GM18517 (cell line): ENCODE measurements around the gene ADCYAP1R1.

ENCODE experiments used
- ATAC-seq: cut with Tn5 transposase; IDR thresholded peaks from one replicate; pipeline ENCODE4 v1.9.1; 2021; ENCODE audit warnings: mild to moderate bottlenecking, moderate library complexity; ENCODE audit not compliant: unreplicated experiment

ADCYAP1R1 gene

DNA sequence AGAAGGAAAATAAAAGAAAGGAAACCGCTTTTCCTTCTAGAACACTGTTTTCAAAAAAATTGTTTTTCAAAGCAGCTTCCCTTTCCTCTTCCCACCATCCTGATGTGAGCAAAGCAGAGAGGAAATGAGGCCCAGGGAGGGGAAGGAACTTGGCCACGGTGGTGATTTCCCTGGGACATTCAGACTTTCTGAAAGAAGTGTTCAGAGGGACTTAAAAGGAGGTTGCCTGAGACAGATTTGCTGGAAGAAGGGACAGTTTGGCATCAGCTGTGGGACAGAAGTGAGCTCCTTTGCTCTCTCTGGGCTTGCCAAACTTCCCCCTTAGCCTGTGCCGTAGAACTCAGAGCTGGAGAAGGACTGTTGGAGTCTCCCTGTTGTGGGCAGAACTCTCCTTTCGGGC is 30.3 kb downstream of the ADCYAP1R1 start:
- ATAC-seq = no peak

DNA sequence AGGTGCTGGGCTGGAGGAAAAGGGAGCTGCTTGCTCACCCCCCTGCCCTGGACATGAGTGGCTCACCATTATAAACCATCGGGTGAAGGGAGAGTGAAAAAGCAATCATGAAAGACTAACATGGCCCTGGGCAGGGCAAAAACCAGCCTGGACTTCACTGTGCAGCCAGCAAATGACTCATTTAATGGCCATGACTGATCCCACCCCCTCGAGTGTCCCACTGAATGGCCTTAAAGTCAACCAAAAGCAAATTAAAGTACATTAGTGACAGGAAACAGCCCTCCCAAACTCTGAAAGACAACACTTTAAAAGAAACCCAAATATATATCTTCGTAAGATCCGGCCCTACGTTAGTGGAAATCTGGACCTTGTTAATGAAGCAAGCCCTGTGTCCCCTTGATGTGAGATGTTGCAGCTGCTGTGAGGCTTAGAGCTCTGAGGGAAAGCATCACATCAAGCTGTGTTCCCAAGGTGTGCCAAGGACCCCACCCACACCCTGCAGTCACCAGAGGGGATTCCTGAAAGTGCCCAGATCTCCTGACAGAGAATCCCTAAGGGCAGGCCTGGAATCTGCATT is 31.2 kb downstream of the ADCYAP1R1 start:
- ATAC-seq = no peak

DNA sequence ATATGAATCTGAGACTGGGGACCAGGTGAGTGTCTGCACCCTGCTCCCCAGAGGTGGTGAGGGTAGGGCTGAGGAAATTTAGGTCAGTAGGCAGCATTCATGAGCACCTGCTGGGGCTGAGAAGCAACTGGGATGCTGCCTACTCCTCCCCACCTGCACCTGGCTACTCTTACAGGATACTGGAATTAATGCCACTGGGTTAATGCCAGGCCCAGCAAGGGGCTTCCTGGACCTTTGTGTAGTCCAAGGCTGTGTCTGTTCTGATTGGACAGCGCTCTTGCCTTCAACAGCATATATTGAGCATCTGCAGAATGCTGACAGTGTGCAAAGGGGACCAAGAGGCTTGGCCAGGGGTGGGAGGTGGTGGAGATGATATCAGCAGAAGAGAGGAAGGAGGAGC is 32.1 kb downstream of the ADCYAP1R1 start:
- ATAC-seq = no peak

DNA sequence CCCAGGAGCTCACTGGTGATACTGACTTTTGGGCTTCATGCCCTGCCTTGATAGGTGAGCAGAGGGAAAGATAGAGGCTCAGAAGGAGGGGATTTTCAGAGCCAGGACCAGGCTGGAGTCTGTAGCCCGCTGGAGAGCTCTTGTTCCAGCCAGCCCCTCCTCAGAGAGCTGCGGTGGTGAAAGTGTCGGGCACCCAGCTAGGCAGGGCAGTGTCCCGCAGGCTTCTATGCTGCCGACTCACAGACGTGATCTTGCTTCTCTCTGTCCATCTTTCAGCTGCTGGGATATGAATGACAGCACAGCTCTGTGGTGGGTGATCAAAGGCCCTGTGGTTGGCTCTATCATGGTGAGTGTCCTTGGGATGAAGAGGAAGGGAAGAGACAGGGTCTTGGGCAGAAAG is 35.2 kb downstream of the ADCYAP1R1 start:
- no peak for ATAC-seq

GRCh38 chr7:31091924-31092434 is 39.9 kb downstream of the ADCYAP1R1 start:
- no peak for ATAC-seq

GRCh38 chr7:31092606-31093005 is 40.5 kb downstream of the ADCYAP1R1 start:
- ATAC-seq = no peak

- ATAC-seq = no peak
Observed at GRCh38 chr7:31093282-31093681, 41.2 kb downstream of the ADCYAP1R1 start.

DNA sequence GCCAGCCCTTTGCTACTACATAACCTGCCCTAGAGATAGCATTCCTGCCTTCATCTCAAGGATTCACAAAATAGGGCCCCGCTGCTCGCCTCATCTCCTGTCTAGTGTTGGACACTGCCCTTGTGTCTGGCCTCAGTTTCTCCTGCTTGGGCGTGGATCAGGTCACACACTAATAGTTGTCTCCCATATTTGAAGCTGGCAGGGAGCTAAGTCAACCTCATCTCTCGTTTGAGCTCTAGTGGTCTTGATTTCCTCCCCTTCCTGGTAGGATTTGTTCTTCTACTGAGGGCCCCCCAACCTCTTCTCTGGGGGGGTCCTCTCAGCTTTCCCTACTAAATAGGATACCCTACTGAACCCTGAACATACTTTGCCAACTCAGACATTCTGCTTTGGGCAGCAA is 42.2 kb downstream of the ADCYAP1R1 start:
- no peak for ATAC-seq

- ATAC-seq = no peak
Observed at GRCh38 chr7:31095286-31096197, 43.4 kb downstream of the ADCYAP1R1 start.

DNA sequence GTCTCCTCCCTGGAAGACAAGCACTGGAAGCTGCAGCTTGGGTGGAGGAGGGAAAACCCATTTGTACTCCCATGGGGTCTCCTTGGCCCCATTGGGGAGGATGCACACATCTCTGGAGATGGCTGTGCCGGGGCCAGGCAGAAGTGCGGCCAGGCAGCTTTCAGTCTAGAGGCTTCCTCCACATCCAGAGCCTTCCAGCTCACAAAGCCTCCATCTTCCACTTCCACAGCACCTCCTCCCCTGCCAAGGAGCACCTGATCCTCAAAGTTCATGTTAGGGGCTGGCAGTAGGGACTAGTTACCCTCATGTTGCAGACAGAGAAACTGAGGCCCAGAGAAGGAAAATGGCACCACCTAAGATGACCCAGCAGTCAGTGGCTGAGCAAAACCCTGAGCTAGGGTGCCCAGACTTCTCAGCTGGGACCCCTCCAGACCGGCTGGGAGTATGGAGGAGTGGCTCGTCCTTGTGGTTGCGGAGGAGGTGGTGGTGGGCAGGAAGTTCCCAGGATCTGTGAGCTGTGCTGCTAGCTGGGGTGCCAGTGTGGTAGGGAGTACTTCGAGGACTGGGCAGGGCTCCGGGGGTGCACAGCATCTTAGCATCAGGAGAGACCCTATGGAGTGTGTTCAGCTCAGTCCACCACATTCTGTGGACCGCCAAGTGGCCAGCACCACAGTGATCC is 44.2 kb downstream of the ADCYAP1R1 start:
- ATAC-seq = no peak

- ATAC-seq = no peak
Observed at GRCh38 chr7:31096877-31097258, 44.8 kb downstream of the ADCYAP1R1 start.

DNA sequence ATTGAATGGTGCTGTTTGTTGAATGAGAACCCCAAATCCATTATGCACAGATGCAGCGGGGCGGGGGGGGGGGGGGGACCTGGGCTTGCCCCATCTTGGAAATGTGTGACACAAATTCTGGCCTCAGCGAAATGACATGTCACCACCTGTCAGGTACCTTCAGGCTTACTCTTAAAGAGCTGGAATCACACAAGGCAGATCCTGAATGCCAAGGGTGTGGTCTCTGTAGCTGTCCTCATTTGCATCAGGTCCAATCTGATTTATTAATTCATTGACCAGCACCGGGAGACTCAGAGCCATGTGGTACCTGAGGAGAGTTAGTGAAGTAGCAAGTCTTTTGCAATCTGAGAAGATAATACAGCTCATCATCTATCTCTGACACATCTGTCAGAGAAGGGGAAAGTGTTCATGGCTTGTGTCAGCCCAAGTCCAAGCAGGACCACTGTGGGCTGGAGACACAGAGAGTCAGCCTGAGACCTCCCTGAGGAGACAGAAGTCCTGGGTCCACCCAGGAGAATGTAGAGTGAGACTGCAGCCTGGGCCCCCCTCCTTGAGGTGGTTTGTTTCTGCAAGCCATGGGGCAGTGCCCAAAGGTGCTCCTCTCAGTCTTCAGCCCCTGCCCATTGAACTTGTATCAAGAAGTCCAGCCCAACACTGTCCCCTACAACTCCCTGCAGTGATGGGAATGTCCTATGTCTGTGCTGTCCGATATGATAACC is 46.7 kb downstream of the ADCYAP1R1 start:
- ATAC-seq = no peak

- ATAC-seq = no peak
Observed at GRCh38 chr7:31099451-31100444, 47.6 kb downstream of the ADCYAP1R1 start.

DNA sequence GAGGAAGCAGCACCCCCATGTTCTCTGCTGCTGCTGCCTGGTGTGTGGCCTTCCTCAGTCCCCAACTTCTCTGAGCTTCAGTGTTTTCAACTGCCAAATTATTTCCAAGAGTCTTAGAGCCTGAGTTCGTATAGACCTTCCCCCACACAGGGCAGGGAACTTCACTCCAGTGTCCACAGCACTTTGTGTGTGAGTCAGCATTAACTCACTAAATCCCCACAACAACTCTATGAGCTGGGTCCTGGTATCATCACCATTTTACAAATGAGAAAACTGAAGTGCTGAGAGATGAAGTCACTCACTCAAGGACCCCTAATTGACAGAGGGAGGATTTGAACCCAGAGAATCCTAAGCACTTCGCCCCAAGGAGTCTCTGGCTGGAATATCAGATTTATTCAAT is 48.3 kb downstream of the ADCYAP1R1 start:
- no peak for ATAC-seq

GRCh38 chr7:31100871-31101270 is 48.8 kb downstream of the ADCYAP1R1 start:
- ATAC-seq = no peak

- no peak for ATAC-seq
Observed at GRCh38 chr7:31101544-31101943, 49.4 kb downstream of the ADCYAP1R1 start.

- no peak for ATAC-seq
Observed at GRCh38 chr7:31102151-31102972, 50.3 kb downstream of the ADCYAP1R1 start.

DNA sequence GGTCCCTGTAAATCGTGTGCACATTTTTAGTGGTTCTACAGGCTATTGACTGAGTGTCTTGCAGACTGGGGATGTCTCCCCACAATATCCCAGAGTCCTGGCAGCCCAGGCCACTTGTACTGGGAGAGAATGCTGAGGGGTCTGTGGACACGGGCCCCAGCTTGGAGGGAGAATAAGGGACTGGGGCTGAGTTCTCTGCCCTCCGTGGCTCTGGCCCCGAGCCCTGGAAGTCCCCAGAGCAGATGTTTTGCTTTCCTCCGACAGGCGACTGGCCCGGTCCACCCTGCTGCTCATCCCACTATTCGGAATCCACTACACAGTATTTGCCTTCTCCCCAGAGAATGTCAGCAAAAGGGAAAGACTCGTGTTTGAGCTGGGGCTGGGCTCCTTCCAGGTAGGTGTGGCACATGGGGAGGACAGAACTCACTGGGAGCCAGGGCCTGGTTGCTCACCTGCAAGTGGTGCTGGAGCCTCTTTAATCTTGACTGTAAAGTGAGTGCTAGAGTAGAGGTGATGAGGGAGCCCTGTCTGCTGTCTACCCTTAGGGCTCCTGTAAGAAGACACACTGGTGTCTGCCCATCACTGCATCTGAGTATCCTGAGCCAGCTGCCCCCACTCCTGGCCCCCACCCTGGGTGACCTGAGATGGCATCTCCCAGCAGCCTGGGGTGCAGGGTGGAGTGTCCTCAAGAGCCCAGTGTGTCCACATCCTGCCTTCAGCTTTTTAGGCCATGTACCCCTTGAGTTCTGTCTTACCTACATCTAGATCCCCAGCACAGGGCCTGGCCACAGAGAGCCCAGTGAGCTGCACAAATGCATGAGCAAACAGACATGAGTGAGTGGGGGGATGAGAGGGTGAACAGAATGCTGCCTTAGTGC is 51.1 kb downstream of the ADCYAP1R1 start:
- ATAC-seq = no peak
